A673 (cell line): Measurements from ENCODE around the gene TNFAIP8L1.

Experiments used
- CTCF ChIP-seq: fragments of 300-800, 200-600 bp; sonication (generic); conservative IDR thresholded peaks from 2 replicates; pipeline ENCODE4 v1.5.1; 2017; ENCODE audit warnings: low read depth, mild to moderate bottlenecking, antibody characterized with exemption, low read length, moderate library complexity, mixed read lengths
- EZH2 ChIP-seq: fragments of 200-600 bp; sonication (generic); IDR thresholded peaks from 2 replicates; pipeline ENCODE4 v1.6.1; 2017; ENCODE audit warnings: borderline replicate concordance, low read depth, mild to moderate bottlenecking, mixed read lengths, antibody characterized with exemption, low read length; ENCODE audit not compliant: poor library complexity, severe bottlenecking

- TF ChIP-seq CTCF (no peak), EZH2 (no peak)
Measured at GRCh38 chr19:4675346-4675745, 36.0 kb downstream of the TNFAIP8L1 start.
